HG03469 (cell line): ENCODE results near the gene PLA2G15.

ENCODE experiments used
- ATAC-seq: cut with Tn5 transposase; IDR thresholded peaks from one replicate; pipeline ENCODE4 v1.9.1; 2021; ENCODE audit warnings: mild to moderate bottlenecking, moderate library complexity, moderate number of reproducible peaks; ENCODE audit not compliant: unreplicated experiment

Gene PLA2G15

GRCh38 chr16:68296291-68296690 lies 51.1 kb downstream of the PLA2G15 start:
- ATAC-seq = no peak

GRCh38 chr16:68296693-68297092 lies 51.5 kb downstream of the PLA2G15 start:
- ATAC-seq = no peak

- no peak for ATAC-seq
Observed at GRCh38 chr16:68297908-68298307, 52.7 kb downstream of the PLA2G15 start.

GRCh38 chr16:68298312-68298711 lies 53.1 kb downstream of the PLA2G15 start:
- no peak for ATAC-seq

- no peak for ATAC-seq
Observed at GRCh38 chr16:68298907-68299561, 53.9 kb downstream of the PLA2G15 start.

GRCh38 chr16:68299571-68300453 lies 54.6 kb downstream of the PLA2G15 start:
- ATAC-seq = no peak

GRCh38 chr16:68300734-68301459 lies 55.7 kb downstream of the PLA2G15 start:
- ATAC-seq = no peak

- ATAC-seq = no peak
Observed at GRCh38 chr16:68306633-68307032, 61.5 kb downstream of the PLA2G15 start.

GRCh38 chr16:68309799-68310198 lies 64.6 kb downstream of the PLA2G15 start:
- no peak for ATAC-seq

- ATAC-seq = peak; percentile 1
Observed at GRCh38 chr16:68310437-68310773, 65.2 kb downstream of the PLA2G15 start.
